ENCODE measurements around the gene DPP4.

DPP4 gene

DNA sequence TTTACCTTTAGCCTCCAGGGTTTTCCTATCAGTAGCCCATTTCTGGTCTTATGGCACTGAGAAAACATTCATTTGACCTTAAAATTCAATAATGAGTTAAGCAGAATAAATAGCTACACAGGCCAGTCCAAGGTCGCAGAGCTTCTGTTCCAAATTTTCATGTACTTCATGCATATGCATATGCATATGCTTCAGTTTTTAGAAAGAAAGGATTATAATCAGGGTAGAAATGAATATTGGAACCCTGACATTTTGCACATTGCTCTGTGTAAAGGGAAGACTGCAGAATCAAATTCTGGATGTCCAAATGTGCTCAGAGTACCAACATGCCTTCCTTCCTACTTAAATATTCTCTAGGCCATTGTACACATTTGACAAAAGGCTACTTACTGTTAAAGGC is 104.9 kb downstream of the DPP4 start:
- no peak overlapping the region for H3K4me3 Mint-ChIP-seq
- H3K4me1 Mint-ChIP-seq: no peaks in the 10 kb centered on the region
- no peaks in the 10 kb centered on the region for H3K9me3 Mint-ChIP-seq
- H3K27me3 Mint-ChIP-seq (ENCODE audit: low read depth): no peaks in the 10 kb centered on the region
- H3K27ac Mint-ChIP-seq: no peak overlapping the region
- no peak for TF ChIP-seq CTCF (IDR thresholded peaks at IDR 0.05; ENCODE audit: unreplicated experiment in 3 of 3)
- no peaks in the 10 kb centered on the region for H3K36me3 Mint-ChIP-seq (ENCODE audit: low read depth)

DNA sequence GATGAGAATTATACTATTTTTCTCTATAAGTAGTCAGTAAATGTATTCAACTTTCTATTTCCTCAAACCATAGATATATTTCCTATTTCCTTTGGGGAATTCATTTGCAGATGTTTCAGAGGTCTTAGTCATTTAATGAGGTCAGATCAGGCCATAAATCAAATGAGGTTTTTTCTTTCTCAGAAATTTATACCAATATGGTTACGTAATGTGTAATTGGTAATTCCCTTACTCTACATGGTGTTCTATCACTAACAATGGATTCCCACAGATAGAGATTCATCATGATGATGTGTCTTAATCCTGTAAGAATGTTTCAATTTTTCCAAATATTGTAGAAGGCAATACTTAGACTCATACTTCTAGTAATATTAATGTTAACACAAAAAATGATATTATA is 108.0 kb downstream of the DPP4 start:
- Mint-ChIP-seq H3K27ac (no peak overlapping the region), H3K36me3 (ENCODE audit: low read depth) (no peaks in the 10 kb centered on the region), H3K4me1 (no peaks in the 10 kb centered on the region), H3K27me3 (ENCODE audit: low read depth) (no peaks in the 10 kb centered on the region), H3K4me3 (no peak overlapping the region), H3K9me3 (no peaks in the 10 kb centered on the region)
- no peak for TF ChIP-seq CTCF (IDR thresholded peaks at IDR 0.05; ENCODE audit: unreplicated experiment in 3 of 3)

DNA sequence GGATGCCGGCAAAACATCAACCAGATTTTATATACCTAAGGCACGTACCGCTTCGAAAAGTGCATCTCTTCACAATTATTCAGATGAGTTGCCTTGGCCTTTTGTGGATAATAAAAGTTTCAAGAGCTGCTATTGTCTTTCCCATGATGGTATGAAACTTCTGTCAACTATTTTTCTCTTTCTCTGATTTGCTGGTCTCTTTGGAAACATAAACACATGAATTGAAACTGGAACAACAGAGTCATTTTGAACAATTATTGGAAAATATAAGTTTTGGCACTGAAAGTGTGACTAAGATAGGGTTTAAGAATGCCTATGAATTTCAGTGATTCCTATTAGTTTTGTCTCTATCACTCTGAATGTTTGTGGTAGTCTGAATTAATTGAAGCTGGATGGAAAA is 109.9 kb downstream of the DPP4 start:
- Mint-ChIP-seq H3K36me3 (ENCODE audit: low read depth) (no peaks in the 10 kb centered on the region), H3K27me3 (ENCODE audit: low read depth) (no peaks in the 10 kb centered on the region), H3K9me3 (no peaks in the 10 kb centered on the region), H3K4me3 (no peak overlapping the region), H3K4me1 (no peaks in the 10 kb centered on the region), H3K27ac (no peak overlapping the region)
- no peak for TF ChIP-seq CTCF (IDR thresholded peaks at IDR 0.05; ENCODE audit: unreplicated experiment in 3 of 3)

- no peak overlapping the region for H3K4me3 Mint-ChIP-seq
- TF ChIP-seq CTCF (IDR thresholded peaks at IDR 0.05; ENCODE audit: unreplicated experiment in 3 of 3): no peak
These were observed 111.9 kb downstream of the DPP4 start for GRCh38 chr2:161962160-161962559.

DNA sequence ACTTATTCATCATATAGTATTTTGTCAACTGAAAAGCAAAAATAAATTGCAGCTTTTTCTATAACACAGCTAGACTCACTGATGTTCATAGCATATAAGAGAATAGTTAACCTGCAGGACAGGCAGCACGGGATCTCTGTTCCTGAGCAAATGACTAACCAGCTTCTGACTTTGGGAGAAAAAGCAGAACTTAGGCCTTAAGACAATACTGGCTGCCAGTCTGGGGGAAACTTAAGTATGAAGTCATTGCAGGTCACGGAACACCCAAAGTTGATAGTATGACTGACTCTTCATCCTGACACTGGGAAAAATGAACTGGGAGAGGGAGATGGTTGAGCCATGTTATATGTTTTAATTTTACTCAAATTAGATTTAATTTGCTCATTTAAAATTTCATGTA is 113.0 kb downstream of the DPP4 start:
- TF ChIP-seq CTCF (IDR thresholded peaks at IDR 0.05; ENCODE audit: unreplicated experiment in 3 of 3): no peak
- no peak overlapping the region for H3K4me3 Mint-ChIP-seq
- no peaks in the 10 kb centered on the region for H3K27me3 Mint-ChIP-seq (ENCODE audit: low read depth)
- H3K9me3 Mint-ChIP-seq: no peaks in the 10 kb centered on the region
- no peaks in the 10 kb centered on the region for H3K36me3 Mint-ChIP-seq (ENCODE audit: low read depth)
- no peaks in the 10 kb centered on the region for H3K4me1 Mint-ChIP-seq
- H3K27ac Mint-ChIP-seq: no peak overlapping the region

More at GRCh38 chr2:161962160-161962559, 111.9 kb downstream of the DPP4 start:
- no peaks in the 10 kb centered on the region for H3K27me3 Mint-ChIP-seq (ENCODE audit: low read depth)
- H3K36me3 Mint-ChIP-seq (ENCODE audit: low read depth): no peaks in the 10 kb centered on the region
- no peaks in the 10 kb centered on the region for H3K4me1 Mint-ChIP-seq
- no peak overlapping the region for H3K27ac Mint-ChIP-seq
- no peaks in the 10 kb centered on the region for H3K9me3 Mint-ChIP-seq

- H3K36me3 Mint-ChIP-seq (ENCODE audit: low read depth): no peaks in the 10 kb centered on the region
- H3K4me3 Mint-ChIP-seq: no peak overlapping the region
- H3K27me3 Mint-ChIP-seq (ENCODE audit: low read depth): peaks cover 5% of the 10 kb centered on the region
- no peaks in the 10 kb centered on the region for H3K4me1 Mint-ChIP-seq
- no peaks in the 10 kb centered on the region for H3K9me3 Mint-ChIP-seq
- H3K27ac Mint-ChIP-seq: no peak overlapping the region
- TF ChIP-seq CTCF (IDR thresholded peaks at IDR 0.05; ENCODE audit: unreplicated experiment in 3 of 3): no peak
These were observed 117.3 kb downstream of the DPP4 start for GRCh38 chr2:161956738-161957137.

Measured in nephron (organoid).